ENCODE measurements around the gene GABRA5. TPM values are rescaled to one million over a fixed set of nuclear protein-coding genes. Genes with fewer than 3 reads are reported as not detected.

Gene GABRA5
- 72.6 to 118 TPM (median 109 TPM) in 5 replicates for total RNA-seq (2022; extraction: Qiagen RNA extraction; ENCODE audit: low read depth)

DNA sequence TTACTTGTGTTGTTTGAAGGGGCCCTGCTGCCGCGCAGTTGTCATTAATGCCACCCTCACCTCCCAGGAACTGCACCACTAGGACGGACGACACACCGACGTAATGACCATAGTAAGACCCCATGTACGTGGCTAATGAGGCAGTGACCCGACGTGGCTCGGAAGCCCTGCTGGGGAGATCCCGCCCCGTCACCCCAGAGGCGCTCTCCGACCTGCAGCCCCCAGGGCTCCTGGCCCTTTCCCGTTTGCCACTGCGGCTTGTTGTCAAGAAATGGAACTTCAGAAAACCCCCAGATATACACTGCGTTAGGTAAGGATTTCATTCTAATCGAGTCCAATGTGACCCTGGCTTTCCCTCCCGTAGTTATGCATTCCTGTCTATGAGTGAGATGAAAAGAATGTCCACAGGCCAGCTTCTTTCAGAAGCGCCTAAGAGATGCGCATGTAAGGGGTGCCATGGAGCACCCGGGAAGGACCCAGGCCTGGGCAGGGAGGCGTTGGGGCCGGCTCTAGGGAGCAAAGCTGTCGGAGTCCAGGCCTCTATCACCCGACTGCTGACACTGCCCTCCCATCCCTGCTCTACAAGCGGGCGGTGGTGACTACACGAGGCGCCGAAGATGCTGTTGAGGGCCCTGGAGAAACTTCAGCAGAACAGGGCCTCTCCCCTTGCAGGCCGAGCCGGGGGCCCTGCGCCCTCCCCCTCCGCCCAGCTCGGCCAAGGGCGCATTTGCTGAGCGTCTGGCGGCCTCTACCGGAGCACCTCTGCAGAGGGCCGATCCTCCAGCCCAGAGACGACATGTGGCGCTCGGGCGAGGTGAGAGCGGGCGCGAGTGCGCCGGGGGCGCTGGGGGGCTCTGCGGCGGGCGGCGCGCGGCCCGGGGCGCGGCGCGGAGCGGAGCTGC is at the start of gene GABRA5:
Gene GABRA5 (plus strand): TSS at position 765 of the 902 bp plus-strand sequence. CDS start 2,187 bp downstream, outside the sequence.

DNA sequence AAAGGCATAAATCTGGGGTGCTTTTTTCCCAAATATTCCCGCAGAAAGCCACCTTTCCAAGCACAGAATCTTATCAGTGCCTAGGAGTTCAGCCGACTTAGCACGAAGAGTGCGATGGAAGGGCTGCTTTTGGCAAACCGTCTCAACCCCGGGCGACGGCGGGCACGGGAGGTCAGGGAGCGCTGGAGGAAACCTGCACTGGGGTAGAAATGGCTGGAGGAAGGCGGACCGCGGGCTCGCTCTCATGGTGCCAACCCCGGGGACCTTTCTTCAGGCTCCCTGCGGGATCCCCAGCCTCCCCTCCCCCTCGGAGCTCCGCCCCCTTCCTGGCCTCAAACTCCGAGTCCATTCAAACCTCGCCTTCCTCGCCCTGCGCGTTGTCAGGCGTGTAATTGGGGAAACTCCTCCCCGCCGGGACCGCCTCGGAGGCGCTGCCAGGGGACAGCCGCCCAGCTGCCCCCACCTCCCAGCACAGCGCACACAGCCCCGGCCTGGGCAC is 103.9 kb downstream of the GABRA5 start, which contains the start of gene GABRG3:
Gene GABRG3 (plus strand): TSS at position 470 of the 499 bp plus-strand sequence.

Other genes with a start within 250 kb of the GABRA5 start
- gene GABRB3, start 94.0 kb upstream of the GABRA5 start, total RNA-seq (2022; extraction: Qiagen RNA extraction; ENCODE audit: low read depth): 61.0 to 82.0 TPM (median 72.6 TPM) in 5 replicates
- gene GABRG3, start 104.1 kb downstream of the GABRA5 start, total RNA-seq (2022; extraction: Qiagen RNA extraction; ENCODE audit: low read depth): 0.27 to 0.79 TPM (median 0.42 TPM) in 5 replicates